GM12878 (cell line): ENCODE results near the gene ZC3H8. TPM values are rescaled to one million over a fixed set of nuclear protein-coding genes. Genes with fewer than 3 reads are reported as not detected.

ENCODE experiments used
- ATAC-seq: fragments of 200-7000 bp; cut with Tn5 transposase; 3 replicates; pipeline ENCODE4 v1.9.1; 2020; ENCODE audit warnings: mild to moderate bottlenecking, moderate library complexity
- BruUV-seq: library from RNA; stranded (reverse); fragments of 400-500 nt; replicated peaks from 2 replicates; lab custom pipeline; 2021; lab: Mats Ljungman, UMichigan
- CTCF ChIA-PET: fragments of 300-600 bp; sonication (Branson Sonifier 250); formaldehyde crosslinking; extraction: SDS; loops from one replicate; lab custom pipeline; 2021; ENCODE audit warnings: inconsistent platforms; lab: Yijun Ruan, JAX
- POLR2A ChIA-PET: fragments of 350-600 bp; formaldehyde crosslinking; extraction: SDS; loops from one replicate; lab custom pipeline; 2021; ENCODE audit warnings: inconsistent platforms; lab: Charles Lee
- RAD21 ChIA-PET: fragments of 300-600 bp; sonication (Branson Sonifier 250); formaldehyde crosslinking; loops from one replicate; lab custom pipeline; 2023; ENCODE audit warnings: antibody characterized with exemption; ENCODE audit not compliant: unreplicated experiment; lab: Charles Lee
- SMC1A ChIA-PET: fragments of 300-600 bp; sonication (Branson Sonifier 250); formaldehyde crosslinking; loops from one replicate; lab custom pipeline; 2023; ENCODE audit not compliant: unreplicated experiment, uncharacterized antibody; lab: Charles Lee
- DNase-seq: peaks from one replicate; pipeline ENCODE4 v3.0.0-alpha.2; 2011; ENCODE audit warnings: low read depth, low spot score
- FAIRE-seq: peaks from 3 replicates; lab custom pipeline; 2011; peaks lifted over from hg19 to GRCh38; lab: Jason Lieb, UNC
- H2AFZ ChIP-seq: 2 replicates; pipeline ENCODE4 v1.6.0; 2011; ENCODE audit warnings: low read depth, low read length, control low read depth; ENCODE audit not compliant: control insufficient read depth
- H3K27ac ChIP-seq: 2 replicates; pipeline ENCODE4 v1.5.1; 2011; ENCODE audit warnings: control low read depth; ENCODE audit not compliant: control insufficient read depth, insufficient read depth
- H3K27me3 ChIP-seq, 2 experiments: replicated peaks in 1 of 2; 2 replicates each; pipeline versions ENCODE4 v1.6.0 to v1.6.1; 2011; ENCODE audit warnings: low read length in 1 of 2; ENCODE audit not compliant: control insufficient read depth in 2 of 2, insufficient read depth in 2 of 2
- H3K36me3 ChIP-seq, 2 experiments: 2 replicates each; pipeline ENCODE4 v1.5.1; 2011; ENCODE audit warnings: low read length in 1 of 2; ENCODE audit not compliant: control insufficient read depth in 2 of 2, insufficient read depth in 2 of 2
- H3K4me1 ChIP-seq: 2 replicates; pipeline ENCODE4 v1.6.1; 2011; ENCODE audit warnings: mild to moderate bottlenecking, low read length, moderate library complexity, mixed read lengths; ENCODE audit not compliant: control insufficient read depth, insufficient read depth
- H3K4me2 ChIP-seq: 2 replicates; pipeline ENCODE4 v1.6.0; 2011; ENCODE audit warnings: control low read depth; ENCODE audit not compliant: control insufficient read depth, insufficient read depth
- H3K4me3 ChIP-seq: fragments of 200-600 bp; sonication (generic); 2 replicates; pipeline ENCODE4 v1.5.1; 2016
- H3K79me2 ChIP-seq: 2 replicates; pipeline ENCODE4 v1.6.0; 2011; ENCODE audit warnings: low read length; ENCODE audit not compliant: control insufficient read depth, insufficient read depth
- H3K9ac ChIP-seq: 2 replicates; pipeline ENCODE4 v1.8.0; 2011; ENCODE audit warnings: low read length, control low read depth, mixed read lengths; ENCODE audit not compliant: control insufficient read depth, insufficient read depth
- H3K9me3 ChIP-seq: replicated peaks from 3 replicates; pipeline ENCODE4 v1.5.1; 2011; ENCODE audit warnings: mild to moderate bottlenecking, low read length; ENCODE audit not compliant: control insufficient read depth, insufficient read depth
- H4K20me1 ChIP-seq: 2 replicates; pipeline ENCODE4 v1.6.0; 2011; ENCODE audit not compliant: control insufficient read depth, insufficient read depth
- BCL11A ChIP-seq: IDR thresholded peaks from 2 replicates; pipeline ENCODE4 v1.6.1; 2011; ENCODE audit warnings: low read depth, low read length
- DPF2 ChIP-seq: fragments of 450-650 bp; IDR thresholded peaks from 2 replicates; pipeline ENCODE4 v1.6.1; 2017; ENCODE audit warnings: mild to moderate bottlenecking
- E2F8 ChIP-seq: fragments of 450-650 bp; IDR thresholded peaks from 2 replicates; pipeline ENCODE4 v1.6.1; 2018; ENCODE audit warnings: mild to moderate bottlenecking, low read depth, moderate library complexity; ENCODE audit not compliant: partially characterized antibody
- IKZF1 ChIP-seq: fragments of 450-650 bp; conservative IDR thresholded peaks from 2 replicates; pipeline ENCODE4 v1.6.1; 2017; ENCODE audit warnings: antibody characterized with exemption, mild to moderate bottlenecking
- MTA3 ChIP-seq: IDR thresholded peaks from 2 replicates; pipeline ENCODE4 v1.6.1; 2012; ENCODE audit warnings: low read length, inconsistent platforms, borderline replicate concordance
- SIX5 ChIP-seq: IDR thresholded peaks from 2 replicates; pipeline ENCODE4 v1.6.1; 2011; ENCODE audit warnings: mild to moderate bottlenecking, low read depth, low read length, moderate library complexity; ENCODE audit not compliant: severe bottlenecking
- SREBF1 ChIP-seq: IDR thresholded peaks from 2 replicates; pipeline ENCODE4 v1.6.1; 2012; ENCODE audit warnings: mild to moderate bottlenecking, low read length
- SUPT20H ChIP-seq: IDR thresholded peaks from 2 replicates; pipeline ENCODE4 v1.6.1; 2011; ENCODE audit warnings: low read depth, mild to moderate bottlenecking, low read length, moderate library complexity, borderline replicate concordance; ENCODE audit not compliant: control insufficient read depth
- SUZ12 ChIP-seq: fragments of 200-600 bp; sonication (generic); IDR thresholded peaks from one replicate; pipeline ENCODE4 v1.6.1; 2018; ENCODE audit warnings: antibody characterized with exemption, mild to moderate bottlenecking; ENCODE audit not compliant: unreplicated experiment
- TCF7 ChIP-seq: IDR thresholded peaks from 2 replicates; pipeline ENCODE4 v1.6.1; 2014; ENCODE audit warnings: antibody characterized with exemption, borderline replicate concordance
- WGBS: methylation state at CpG from one replicate; pipeline ENCODE4 v1.1.6; 2016; ENCODE audit warnings: low lambda C conversion rate; ENCODE audit not compliant: insufficient replicate concordance, insufficient coverage; ENCODE audit errors: missing lambda C conversion rate; 5-methylcytosine and 5-hydroxymethylcytosine counted together
- in situ Hi-C: fragments of 300-500 bp; cut with MboI; formaldehyde crosslinking; loops from 9 replicates; pipeline ENCODE4 v1.14.3; 2018; ENCODE audit warnings: mixed read lengths
- intact Hi-C: fragments of 100-400 bp; cut with micrococcal nuclease; formaldehyde crosslinking; loops from one replicate; pipeline ENCODE4 v1.14.2; 2022; ENCODE audit not compliant: unreplicated experiment
- polyA plus RNA-seq, 11 experiments: library from polyadenylated mRNA; depleted of rRNA in 4 of 11; unstranded in 6 of 11; stranded (reverse) in 5 of 11; fragments of >200 nt; fragmentation: Nextera tagmentation in 4 of 11; fragmentation: Illumina TruSeq in 1 of 11; extraction: Ambion mirVana in 4 of 11; extraction: Trizol in 1 of 11; gene quantifications; 1 replicate in 1 of 11; 2 replicates in 10 of 11; pipeline versions ENCODE4 v1.2.1 to v1.2.3, GENCODE V29; 2011 to 2016; ENCODE audit warnings: inconsistent platforms in 2 of 11, missing spikeins in 2 of 11, low read depth in 1 of 11
- total RNA-seq, 4 experiments: library from RNA; depleted of rRNA in 3 of 4; stranded (reverse); fragments of >200 nt in 3 of 4; fragmentation: Illumina TruSeq in 1 of 4; extraction: Trizol in 1 of 4; gene quantifications; 2 replicates each; pipeline versions ENCODE4 v1.2.1 to v1.2.3, GENCODE V29; 2013 to 2021
- TF ChIP-seq, protein P1 (sequence below): fragments of 450-650 bp; formaldehyde crosslinking; IDR thresholded peaks from 2 replicates; pipeline ENCODE4 v1.4.0; 2022; ENCODE audit warnings: mild to moderate bottlenecking, moderate library complexity
- TF ChIP-seq, protein P2 (sequence below): fragments of 450-650 bp; IDR thresholded peaks from 2 replicates; pipeline ENCODE4 v1.6.1; 2016; ENCODE audit warnings: mild to moderate bottlenecking
- TF ChIP-seq, protein P3 (sequence below): fragments of 450-650 bp; IDR thresholded peaks from 2 replicates; pipeline ENCODE4 v1.6.1; 2014; ENCODE audit warnings: mild to moderate bottlenecking

The ZC3H8 gene
- total and polyA plus RNA-seq, 10 of the 15 experiments (the other 5 are each of a cell fraction or from before 2014, with no cell fraction given): 9.9 to 28.4 (median 19.5) TPM

DNA sequence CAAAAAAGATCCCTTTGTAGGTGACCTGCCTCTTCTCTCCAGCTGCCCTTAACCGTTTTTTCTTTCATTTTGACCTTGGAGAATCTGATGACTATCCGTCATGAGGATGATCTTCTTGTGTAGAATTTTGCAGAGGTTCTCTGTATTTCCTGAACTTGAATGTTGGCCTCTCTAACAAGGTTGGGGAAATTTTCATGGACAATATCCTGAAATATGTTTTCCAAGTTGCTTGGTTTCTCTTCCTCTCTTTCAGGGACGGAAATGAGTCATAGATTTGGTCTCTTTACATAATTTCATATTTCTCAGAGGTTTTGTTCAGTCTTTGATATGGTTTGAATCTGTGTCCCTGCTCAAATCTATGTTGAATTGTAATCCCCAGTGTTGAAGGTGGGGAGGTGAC is 34.0 kb downstream of the ZC3H8 start (continued):
- TF ChIP-seq TCF7: no peak

DNA sequence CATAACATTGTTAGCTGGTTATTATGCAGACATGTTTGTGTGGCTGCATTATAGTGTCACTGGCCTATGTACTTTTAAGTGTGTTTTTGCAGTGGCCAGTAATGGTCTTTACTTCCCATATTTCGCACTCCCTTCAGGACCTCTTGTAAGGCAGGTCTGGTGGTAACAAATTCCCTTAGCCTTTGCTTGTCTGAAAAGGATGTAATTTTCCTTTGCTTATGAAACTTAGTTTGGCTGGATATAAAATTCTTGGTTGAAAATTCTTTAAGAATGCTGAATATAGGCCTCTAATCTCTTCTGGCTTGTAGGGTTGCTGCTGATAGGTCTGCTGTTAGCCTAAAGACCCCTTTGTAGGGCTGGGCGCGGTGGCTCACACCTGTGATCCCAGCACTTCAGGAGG is 34.7 kb downstream of the ZC3H8 start:
- Histone ChIP-seq H3K27me3 (no peaks in the 10 kb centered on the region), H3K9me3 (peaks cover 3% of the 10 kb centered on the region; the same call in 2 of the 3 replicates), H3K4me1 (no peaks in the 10 kb centered on the region), H3K27ac (no peak overlapping the region), H3K4me2 (no peak overlapping the region), H4K20me1 (no peaks in the 10 kb centered on the region), H2AFZ (no peak overlapping the region), H3K79me2 (no peaks in the 10 kb centered on the region), H3K4me3 (no peak overlapping the region), H3K36me3 (peaks cover 3 to 9% of the 10 kb centered on the region in 2 experiments; a peak in 2 of 4 replicates), H3K9ac (no peak overlapping the region)
- ChIA-PET POLR2A (no interaction called here), SMC1A (no interaction called here), RAD21 (no interaction called here), CTCF (interaction anchor here (0.6 kb wide), 1 partner anchor 11 kb away, joined by 3 read pairs; no protein-coding TSS in a partner anchor)
- intact Hi-C loops (no loop called here), in situ Hi-C loops (no loop called here)
- DNase-seq: no peak
- no peak for FAIRE-seq
- 100% methylated on average over 3 of the region's 3 CpGs for WGBS
- ATAC-seq: no peak
- no TSS peak for BruUV-seq
- TF ChIP-seq, protein P1, sequence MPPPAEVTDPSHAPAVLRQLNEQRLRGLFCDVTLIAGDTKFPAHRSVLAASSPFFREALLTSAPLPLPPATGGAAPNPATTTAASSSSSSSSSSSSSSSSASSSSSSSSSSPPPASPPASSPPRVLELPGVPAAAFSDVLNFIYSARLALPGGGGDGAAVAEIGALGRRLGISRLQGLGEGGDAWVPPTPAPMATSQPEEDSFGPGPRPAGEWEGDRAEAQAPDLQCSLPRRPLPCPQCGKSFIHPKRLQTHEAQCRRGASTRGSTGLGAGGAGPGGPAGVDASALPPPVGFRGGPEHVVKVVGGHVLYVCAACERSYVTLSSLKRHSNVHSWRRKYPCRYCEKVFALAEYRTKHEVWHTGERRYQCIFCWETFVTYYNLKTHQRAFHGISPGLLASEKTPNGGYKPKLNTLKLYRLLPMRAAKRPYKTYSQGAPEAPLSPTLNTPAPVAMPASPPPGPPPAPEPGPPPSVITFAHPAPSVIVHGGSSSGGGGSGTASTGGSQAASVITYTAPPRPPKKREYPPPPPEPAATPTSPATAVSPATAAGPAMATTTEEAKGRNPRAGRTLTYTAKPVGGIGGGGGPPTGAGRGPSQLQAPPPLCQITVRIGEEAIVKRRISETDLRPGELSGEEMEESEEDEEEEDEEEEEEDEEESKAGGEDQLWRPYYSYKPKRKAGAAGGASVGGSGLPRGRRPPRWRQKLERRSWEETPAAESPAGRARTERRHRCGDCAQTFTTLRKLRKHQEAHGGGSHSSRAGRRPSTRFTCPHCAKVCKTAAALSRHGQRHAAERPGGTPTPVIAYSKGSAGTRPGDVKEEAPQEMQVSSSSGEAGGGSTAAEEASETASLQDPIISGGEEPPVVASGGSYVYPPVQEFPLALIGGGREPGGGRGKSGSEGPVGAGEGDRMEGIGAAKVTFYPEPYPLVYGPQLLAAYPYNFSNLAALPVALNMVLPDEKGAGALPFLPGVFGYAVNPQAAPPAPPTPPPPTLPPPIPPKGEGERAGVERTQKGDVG (CRISPR knock-in tag): no peak
- TF ChIP-seq BCL11A: no peak
- TF ChIP-seq SIX5: no peak
- TF ChIP-seq, protein P2, sequence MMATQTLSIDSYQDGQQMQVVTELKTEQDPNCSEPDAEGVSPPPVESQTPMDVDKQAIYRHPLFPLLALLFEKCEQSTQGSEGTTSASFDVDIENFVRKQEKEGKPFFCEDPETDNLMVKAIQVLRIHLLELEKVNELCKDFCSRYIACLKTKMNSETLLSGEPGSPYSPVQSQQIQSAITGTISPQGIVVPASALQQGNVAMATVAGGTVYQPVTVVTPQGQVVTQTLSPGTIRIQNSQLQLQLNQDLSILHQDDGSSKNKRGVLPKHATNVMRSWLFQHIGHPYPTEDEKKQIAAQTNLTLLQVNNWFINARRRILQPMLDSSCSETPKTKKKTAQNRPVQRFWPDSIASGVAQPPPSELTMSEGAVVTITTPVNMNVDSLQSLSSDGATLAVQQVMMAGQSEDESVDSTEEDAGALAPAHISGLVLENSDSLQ: no peak
- no peak for TF ChIP-seq SUZ12
- no peak for TF ChIP-seq DPF2
- no peak for TF ChIP-seq MTA3
- no peak for TF ChIP-seq E2F8
- TF ChIP-seq, protein P3, sequence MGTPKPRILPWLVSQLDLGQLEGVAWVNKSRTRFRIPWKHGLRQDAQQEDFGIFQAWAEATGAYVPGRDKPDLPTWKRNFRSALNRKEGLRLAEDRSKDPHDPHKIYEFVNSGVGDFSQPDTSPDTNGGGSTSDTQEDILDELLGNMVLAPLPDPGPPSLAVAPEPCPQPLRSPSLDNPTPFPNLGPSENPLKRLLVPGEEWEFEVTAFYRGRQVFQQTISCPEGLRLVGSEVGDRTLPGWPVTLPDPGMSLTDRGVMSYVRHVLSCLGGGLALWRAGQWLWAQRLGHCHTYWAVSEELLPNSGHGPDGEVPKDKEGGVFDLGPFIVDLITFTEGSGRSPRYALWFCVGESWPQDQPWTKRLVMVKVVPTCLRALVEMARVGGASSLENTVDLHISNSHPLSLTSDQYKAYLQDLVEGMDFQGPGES: no peak
- TF ChIP-seq SREBF1: no peak
- no peak for TF ChIP-seq IKZF1
- no peak for TF ChIP-seq SUPT20H
